HepG2 (cell line): ENCODE data around the gene TMEM131L. TPM values are rescaled to one million over a fixed set of nuclear protein-coding genes. Genes with fewer than 3 reads are reported as not detected.

Experiments
- ATAC-seq: fragments of 200-7000 bp; cut with Tn5 transposase; 3 replicates; pipeline ENCODE4 v1.9.1; 2020; ENCODE audit warnings: mild to moderate bottlenecking, moderate library complexity
- BruUV-seq: library from RNA; stranded (reverse); fragments of 400-500 nt; replicated peaks from 2 replicates; lab custom pipeline; 2021; lab: Mats Ljungman, UMichigan
- CTCF ChIA-PET: fragments of 300-600 bp; formaldehyde crosslinking; extraction: SDS; loops from one replicate; lab custom pipeline; 2021; ENCODE audit warnings: low total read pairs, inconsistent platforms, low intra/inter-chr PET ratio; lab: Yijun Ruan, JAX
- POLR2A ChIA-PET: fragments of 350-600 bp; sonication (Branson Sonifier 250); formaldehyde crosslinking; loops from one replicate; lab custom pipeline; 2020; ENCODE audit warnings: antibody characterized with exemption, inconsistent platforms; lab: Yijun Ruan, JAX
- DNase-seq: peaks from one replicate; pipeline ENCODE4 v3.0.0-alpha.2; 2015; ENCODE audit warnings: low spot score
- FAIRE-seq: peaks from 3 replicates; lab custom pipeline; 2011; peaks lifted over from hg19 to GRCh38; lab: Jason Lieb, UNC
- H2AFZ ChIP-seq: one replicate; pipeline ENCODE4 v1.6.1; 2011; ENCODE audit warnings: low read length, inconsistent platforms
- H3K27ac ChIP-seq: fragments of 300-600 bp; 3 replicates; pipeline ENCODE4 v1.8.0; 2011; ENCODE audit warnings: mixed run types, mild to moderate bottlenecking, mixed read lengths, low read length, inconsistent platforms; ENCODE audit not compliant: insufficient read depth; ENCODE audit errors: extremely low read length
- H3K27me3 ChIP-seq, 2 experiments: fragments of 200-600 bp in 1 of 2; 2 replicates in 1 of 2; 3 replicates in 1 of 2; pipeline versions ENCODE4 v1.6.0 to v1.8.0; 2011; ENCODE audit warnings: low read length in 2 of 2, mild to moderate bottlenecking in 2 of 2, moderate library complexity in 2 of 2, inconsistent platforms in 1 of 2; ENCODE audit not compliant: insufficient read depth in 2 of 2, control insufficient read depth in 1 of 2
- H3K36me3 ChIP-seq, 2 experiments: fragments of 200-600 bp in 1 of 2; replicated peaks in 1 of 2; 2 replicates in 1 of 2; 3 replicates in 1 of 2; pipeline versions ENCODE4 v1.5.1 to v1.8.0; 2011; ENCODE audit warnings: low read length in 2 of 2, inconsistent platforms in 1 of 2; ENCODE audit not compliant: insufficient read depth in 2 of 2, control insufficient read depth in 1 of 2
- H3K4me1 ChIP-seq: 2 replicates; pipeline ENCODE4 v1.5.1; 2012; ENCODE audit warnings: low read length, inconsistent platforms; ENCODE audit not compliant: insufficient read depth
- H3K4me2 ChIP-seq: 2 replicates; pipeline ENCODE4 v1.6.0; 2011; ENCODE audit warnings: low read depth, low read length, inconsistent platforms
- H3K4me3 ChIP-seq, 3 experiments: fragments of 200-600 bp in 1 of 3; sonication (generic), shearing (Covaris generic) in 1 of 3; replicated peaks in 1 of 3; 2 replicates each; pipeline ENCODE4 v1.5.1; 2011 to 2016; ENCODE audit warnings: low read length in 3 of 3, inconsistent platforms in 2 of 3, low read depth in 2 of 3, mild to moderate bottlenecking in 2 of 3, control low read depth in 1 of 3, mixed read lengths in 1 of 3; ENCODE audit not compliant: insufficient read depth in 1 of 3
- H3K79me2 ChIP-seq: one replicate; pipeline ENCODE4 v1.6.1; 2011; ENCODE audit warnings: low read length, inconsistent platforms; ENCODE audit not compliant: insufficient read depth
- H3K9ac ChIP-seq: 2 replicates; pipeline ENCODE4 v1.6.0; 2011; ENCODE audit warnings: mild to moderate bottlenecking, low read depth, low read length, inconsistent platforms; ENCODE audit not compliant: insufficient read depth
- H3K9me3 ChIP-seq: 2 replicates; pipeline ENCODE4 v1.5.1; 2012; ENCODE audit warnings: mild to moderate bottlenecking, low read length
- H4K20me1 ChIP-seq: 2 replicates; pipeline ENCODE4 v1.6.0; 2011; ENCODE audit warnings: inconsistent platforms, mild to moderate bottlenecking, low read length, moderate library complexity; ENCODE audit not compliant: insufficient read depth
- ARID3A ChIP-seq: IDR thresholded peaks from 2 replicates; pipeline ENCODE4 v1.6.1; 2012; ENCODE audit warnings: low read depth, low read length, improper control_type of control experiment
- GABPB1 ChIP-seq: IDR thresholded peaks from 2 replicates; pipeline ENCODE4 v1.6.1; 2016; ENCODE audit warnings: mild to moderate bottlenecking, missing genetic modification reagents, moderate library complexity, missing compliant biosample characterization
- SNAPC5 ChIP-seq: sonication (generic); formaldehyde crosslinking; IDR thresholded peaks from 2 replicates; pipeline ENCODE4 v1.8.1; 2023; ENCODE audit warnings: mild to moderate bottlenecking, missing genetic modification reagents, borderline replicate concordance
- ZNF280B ChIP-seq: sonication (generic); formaldehyde crosslinking; IDR thresholded peaks from 2 replicates; pipeline ENCODE4 v1.5.0; 2020; ENCODE audit warnings: missing genetic modification reagents, mild to moderate bottlenecking, borderline replicate concordance
- ZNF33A ChIP-seq: sonication (generic); formaldehyde crosslinking; IDR thresholded peaks from 2 replicates; pipeline ENCODE4 v1.5.1; 2020; ENCODE audit warnings: missing genetic modification reagents, mild to moderate bottlenecking, moderate library complexity, borderline replicate concordance
- ZNF646 ChIP-seq: sonication (generic); formaldehyde crosslinking; IDR thresholded peaks from 2 replicates; pipeline ENCODE4 v1.9.0; 2021; ENCODE audit warnings: mild to moderate bottlenecking, missing genetic modification reagents
- ZNF878 ChIP-seq: sonication (generic); formaldehyde crosslinking; IDR thresholded peaks from 2 replicates; pipeline ENCODE4 v1.8.1; 2023; ENCODE audit warnings: mild to moderate bottlenecking, missing genetic modification reagents, moderate library complexity
- ZSCAN20 ChIP-seq: sonication (generic); formaldehyde crosslinking; IDR thresholded peaks from 2 replicates; pipeline ENCODE4 v1.4.0; 2020; ENCODE audit warnings: missing genetic modification reagents, mild to moderate bottlenecking, borderline replicate concordance
- WGBS: methylation state at CpG from one replicate; pipeline ENCODE4 v1.1.6; 2017; ENCODE audit warnings: low lambda C conversion rate; 5-methylcytosine and 5-hydroxymethylcytosine counted together
- in situ Hi-C: cut with HindIII; loops from 2 replicates; pipeline ENCODE4 v1.10.0; 2017; ENCODE audit warnings: low pct_unique_long_range_greater_than_20kb; ENCODE audit not compliant: extremely low pct_ligation_motif_present
- intact Hi-C: fragments of 100-400 bp; cut with micrococcal nuclease; formaldehyde crosslinking; loops from one replicate; pipeline ENCODE4 v1.10.0; 2022; ENCODE audit not compliant: unreplicated experiment
- polyA plus RNA-seq, 8 experiments: library from polyadenylated mRNA; depleted of rRNA in 3 of 8; stranded (reverse) in 7 of 8; unstranded in 1 of 8; fragments of >200 nt; fragmentation: Illumina TruSeq in 4 of 8; extraction: Trizol in 4 of 8; gene quantifications; 2 replicates each; pipeline versions ENCODE4 v1.2.1 to v1.2.3, GENCODE V29; 2011 to 2016; ENCODE audit warnings: low read depth in 4 of 8, missing spikeins in 1 of 8, mixed read lengths in 1 of 8; ENCODE audit not compliant: insufficient read depth in 1 of 8
- total RNA-seq, 5 experiments: library from RNA; depleted of rRNA; stranded (reverse); fragments of >200 nt; fragmentation: Illumina TruSeq; extraction: Trizol; gene quantifications; 2 replicates each; pipeline ENCODE4 v1.2.3, GENCODE V29; 2016; ENCODE audit warnings: low read depth in 1 of 5

TMEM131L gene
- total and polyA plus RNA-seq, 2 of the 13 experiments (the other 11 are each of a cell fraction or from before 2014, with no cell fraction given) = 2.2 to 4.5 TPM

- in situ Hi-C loops = no loop called here
- no TSS peak for BruUV-seq
- WGBS = 86% methylated on average over 1 of the region's 1 CpG
- peaks cover 30% of the 10 kb centered on the region for H3K4me1 ChIP-seq
- no peak overlapping the region for H2AFZ ChIP-seq
- no peaks in the 10 kb centered on the region; a peak in 1 of 5 replicates for H3K36me3 ChIP-seq
- CTCF ChIA-PET = no interaction called here
- intact Hi-C loops = loop anchor here (5.0 kb wide), 2 partner anchors 48 to 52 kb away; partner anchors contain the start of gene TMEM131L
- no peaks in the 10 kb centered on the region for H4K20me1 ChIP-seq
- H3K27ac ChIP-seq = peak overlapping the region; percentile 48
- H3K9me3 ChIP-seq = no peaks in the 10 kb centered on the region
- no peak overlapping the region for H3K4me3 ChIP-seq
- no peaks in the 10 kb centered on the region for H3K79me2 ChIP-seq
- H3K9ac ChIP-seq = no peak overlapping the region
- H3K27me3 ChIP-seq = no peaks in the 10 kb centered on the region
- H3K4me2 ChIP-seq = no peak overlapping the region
- no peak for FAIRE-seq
- POLR2A ChIA-PET = interaction anchor here (0.7 to 1.8 kb wide), 3 partner anchors 13 to 45 kb away, joined by 3 to 8 read pairs (median 3); no protein-coding TSS in a partner anchor
- TF ChIP-seq ZNF878 (CRISPR knock-in tag) (no peak), ZNF33A (CRISPR knock-in tag) (no peak), ZNF280B (CRISPR knock-in tag) (no peak), ZNF646 (CRISPR knock-in tag) (no peak), SNAPC5 (CRISPR knock-in tag) (no peak), ARID3A (no peak), GABPB1 (CRISPR knock-in tag) (no peak), ZSCAN20 (CRISPR knock-in tag) (no peak)
- no peak for ATAC-seq
- DNase-seq = no peak
These were observed 53.5 kb downstream of the TMEM131L start for GRCh38 chr4:153519687-153520086.
